Endothelial cell of umbilical vein (primary cell): ENCODE data around the gene NCS1. TPM values are rescaled to one million over a fixed set of nuclear protein-coding genes. Genes with fewer than 3 reads are reported as not detected.

ENCODE experiments used
- BruUV-seq: library from RNA; stranded (reverse); fragments of 400-500 nt; replicated peaks from 2 replicates; lab custom pipeline; 2021; lab: Mats Ljungman, UMichigan
- CTCF ChIA-PET: fragments of 300-600, 350-600 bp; sonication (Branson Sonifier 250); formaldehyde crosslinking; loops from one replicate; lab custom pipeline; 2021; ENCODE audit warnings: antibody characterized with exemption, inconsistent platforms; lab: Charles Lee
- POLR2A ChIA-PET: fragments of 300-600, 350-600 bp; sonication (Branson Sonifier 250); formaldehyde crosslinking; loops from one replicate; lab custom pipeline; 2021; ENCODE audit warnings: antibody characterized with exemption, inconsistent platforms; lab: Charles Lee
- DNase-seq: peaks from one replicate; pipeline ENCODE4 v3.0.0-alpha.2; 2011; ENCODE audit warnings: low read depth, low spot score
- FAIRE-seq: peaks from 2 replicates; lab custom pipeline; 2011; peaks lifted over from hg19 to GRCh38; lab: Jason Lieb, UNC
- H2AFZ ChIP-seq: 2 replicates; pipeline ENCODE4 v1.6.0; 2012; ENCODE audit warnings: low read depth, low read length, control low read depth, inconsistent platforms
- H3K27ac ChIP-seq: 2 replicates; pipeline ENCODE4 v1.5.1; 2011; ENCODE audit warnings: low read depth, mild to moderate bottlenecking, control low read depth, low read length, moderate library complexity; ENCODE audit not compliant: insufficient read depth
- H3K27me3 ChIP-seq, 2 experiments: 2 replicates each; pipeline versions ENCODE4 v1.6.0 to v1.6.1; 2011; ENCODE audit warnings: low read length in 2 of 2, mixed read lengths in 1 of 2; ENCODE audit not compliant: control insufficient read depth in 2 of 2, insufficient read depth in 2 of 2
- H3K36me3 ChIP-seq, 2 experiments: 2 replicates in 1 of 2; 3 replicates in 1 of 2; pipeline ENCODE4 v1.5.1; 2011; ENCODE audit warnings: low read length in 2 of 2, mild to moderate bottlenecking in 1 of 2, moderate library complexity in 1 of 2; ENCODE audit not compliant: control insufficient read depth in 2 of 2, insufficient read depth in 2 of 2; ENCODE audit errors: extremely low read depth in 1 of 2
- H3K4me1 ChIP-seq: 3 replicates; pipeline ENCODE4 v1.5.1; 2011; ENCODE audit warnings: mild to moderate bottlenecking, low read length; ENCODE audit not compliant: control insufficient read depth, insufficient read depth; ENCODE audit errors: extremely low read depth
- H3K4me2 ChIP-seq: 2 replicates; pipeline ENCODE4 v1.6.1; 2011; ENCODE audit warnings: low read length, control low read depth, mixed read lengths; ENCODE audit not compliant: insufficient read depth
- H3K4me3 ChIP-seq, 3 experiments: fragments of 200-600 bp in 1 of 3; sonication (generic), shearing (Covaris generic) in 1 of 3; replicated peaks in 1 of 3; 2 replicates each; pipeline ENCODE4 v1.5.1; 2011 to 2016; ENCODE audit warnings: control low read depth in 3 of 3, low read length in 3 of 3, mild to moderate bottlenecking in 2 of 3, inconsistent platforms in 1 of 3, low read depth in 1 of 3, moderate library complexity in 1 of 3; ENCODE audit not compliant: insufficient read depth in 1 of 3
- H3K79me2 ChIP-seq: 2 replicates; pipeline ENCODE4 v1.6.0; 2012; ENCODE audit warnings: low read length, inconsistent platforms; ENCODE audit not compliant: control insufficient read depth, insufficient read depth
- H3K9ac ChIP-seq: replicated peaks from 2 replicates; pipeline ENCODE3; 2011; ENCODE audit warnings: low read length, control low read depth; ENCODE audit not compliant: insufficient read depth; ENCODE audit errors: extremely low read depth
- H3K9me1 ChIP-seq: replicated peaks from 3 replicates; pipeline ENCODE4 v1.6.0; 2011; ENCODE audit warnings: mild to moderate bottlenecking, low read length; ENCODE audit not compliant: control insufficient read depth, insufficient read depth; ENCODE audit errors: extremely low read depth
- H3K9me3 ChIP-seq: replicated peaks from 2 replicates; pipeline ENCODE4 v1.5.1; 2012; ENCODE audit warnings: low read length, inconsistent platforms; ENCODE audit not compliant: control insufficient read depth, insufficient read depth
- H4K20me1 ChIP-seq: replicated peaks from 2 replicates; pipeline ENCODE3; 2011; ENCODE audit warnings: mild to moderate bottlenecking, low read length; ENCODE audit not compliant: control insufficient read depth, insufficient read depth; ENCODE audit errors: extremely low read depth
- EZH2 ChIP-seq: IDR thresholded peaks from 2 replicates; pipeline ENCODE4 v1.6.1; 2012; ENCODE audit warnings: borderline replicate concordance, low read depth, mild to moderate bottlenecking, moderate library complexity, low read length, inconsistent platforms; ENCODE audit not compliant: severe bottlenecking
- FOS ChIP-seq: IDR thresholded peaks from 2 replicates; pipeline ENCODE4 v1.6.1; 2011; ENCODE audit warnings: mild to moderate bottlenecking, low read length, moderate library complexity, borderline replicate concordance; ENCODE audit not compliant: insufficient read depth
- GATA2 ChIP-seq: IDR thresholded peaks from 2 replicates; pipeline ENCODE4 v1.7.0; 2011; ENCODE audit warnings: low read depth, mild to moderate bottlenecking, moderate library complexity, mixed read lengths, low read length; ENCODE audit not compliant: insufficient read length, insufficient read depth
- JUN ChIP-seq: IDR thresholded peaks from 2 replicates; pipeline ENCODE4 v1.6.1; 2011; ENCODE audit warnings: borderline replicate concordance, low read depth; ENCODE audit not compliant: insufficient read length, insufficient read depth
- MYC ChIP-seq: IDR thresholded peaks from one replicate; pipeline ENCODE4 v1.6.1; 2011; ENCODE audit warnings: mild to moderate bottlenecking, low read depth, low read length
- POLR2A ChIP-seq: IDR thresholded peaks from 2 replicates; pipeline ENCODE4 v1.6.1; 2012; ENCODE audit warnings: low read depth, mild to moderate bottlenecking, control low read depth, low read length
- POLR2AphosphoS5 ChIP-seq: IDR thresholded peaks from 2 replicates; pipeline ENCODE4 v1.6.1; 2012; ENCODE audit warnings: low read depth, mild to moderate bottlenecking, control low read depth, low read length, moderate library complexity; ENCODE audit not compliant: insufficient read depth
- dilution Hi-C: fragments of 300-500 bp; cut with MboI; formaldehyde crosslinking; loops from one replicate; pipeline ENCODE4 v1.15.0; 2019; ENCODE audit warnings: low sequenced_read_pairs; ENCODE audit not compliant: extremely low pct_ligation_motif_present
- intact Hi-C: fragments of 100-400 bp; cut with micrococcal nuclease; formaldehyde crosslinking; loops from one replicate; pipeline ENCODE4 v1.10.0; 2022
- polyA plus RNA-seq, 4 experiments: library from polyadenylated mRNA; depleted of rRNA in 3 of 4; stranded (reverse) in 3 of 4; unstranded in 1 of 4; fragments of >200 nt; gene quantifications; 2 replicates each; pipeline versions ENCODE4 v1.2.1 to v1.2.3, GENCODE V29; 2011 to 2012; ENCODE audit warnings: missing spikeins in 1 of 4
- total RNA-seq: library from RNA; stranded (reverse); gene quantifications from 2 replicates; pipeline ENCODE4 v1.2.3, GENCODE V29; 2021
- TF ChIP-seq, protein P1 (sequence below): IDR thresholded peaks from 2 replicates; pipeline ENCODE4 v1.6.1; 2011; ENCODE audit not compliant: insufficient read depth, insufficient read length
- TF ChIP-seq, protein P2 (sequence below), 2 donors: IDR thresholded peaks; 1 replicate in 1 of 2; 2 replicates in 1 of 2; pipeline ENCODE4 v1.5.1; 2011; ENCODE audit warnings: low read length in 2 of 2, mild to moderate bottlenecking in 2 of 2, moderate library complexity in 2 of 2, control low read depth in 1 of 2, inconsistent platforms in 1 of 2, low read depth in 1 of 2; ENCODE audit not compliant: insufficient read depth in 1 of 2; ENCODE audit errors: extremely low read depth in 1 of 2

NCS1 gene
- total and polyA plus RNA-seq, 2 donors (not counting 3 experiments of a cell fraction or from before 2014, with no cell fraction given), result 53.6 to 77.4 TPM

DNA sequence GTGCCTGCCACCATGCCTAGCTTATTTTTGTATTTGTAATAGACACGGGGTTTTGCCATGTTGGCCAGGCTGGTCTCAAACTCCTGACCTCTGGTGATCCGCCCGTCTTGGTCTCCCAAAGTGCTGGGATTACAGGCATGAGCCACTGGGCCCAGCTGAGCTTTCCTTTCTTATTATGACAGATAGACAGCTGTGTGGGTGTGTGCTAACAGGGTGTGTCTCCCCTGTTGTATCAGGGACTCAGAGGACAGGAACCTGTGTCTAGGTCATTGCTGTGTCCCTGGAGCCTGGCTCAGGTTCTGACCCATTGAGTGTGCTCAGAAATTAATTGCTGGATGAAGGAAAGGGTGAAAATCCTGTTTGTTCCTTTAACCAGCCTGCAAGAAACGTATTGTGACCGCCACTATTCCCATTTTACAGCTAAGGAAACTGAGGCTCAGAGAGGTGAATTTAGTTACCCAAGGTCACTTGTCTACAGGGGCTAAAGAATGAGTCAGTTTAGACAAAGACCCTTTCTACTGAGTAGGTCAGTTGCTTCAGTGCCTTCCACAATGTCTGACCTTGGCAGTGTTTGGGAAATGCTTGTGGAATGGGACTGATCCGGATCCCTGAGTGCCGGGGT, 16.8 kb downstream of the NCS1 start:
- no peaks in the 10 kb centered on the region for H4K20me1 ChIP-seq
- H3K9ac ChIP-seq, result no peak overlapping the region
- CTCF ChIA-PET, result no interaction called here
- no peaks in the 10 kb centered on the region for H3K9me3 ChIP-seq
- H3K4me2 ChIP-seq, result no peak overlapping the region
- no peak for TF ChIP-seq FOS
- no peaks in the 10 kb centered on the region for H3K4me1 ChIP-seq
- FAIRE-seq (no peak), DNase-seq (no peak)
- intact Hi-C loops (no loop called here), dilution Hi-C loops (no loop called here)
- H3K9me1 ChIP-seq, result no peaks in the 10 kb centered on the region
- H3K36me3 ChIP-seq, result no peaks in the 10 kb centered on the region
- H3K27me3 ChIP-seq, result no peaks in the 10 kb centered on the region
- no peak overlapping the region for H2AFZ ChIP-seq
- peaks cover 79% of the 10 kb centered on the region for H3K79me2 ChIP-seq
- POLR2A ChIA-PET, result no interaction called here
- no peak overlapping the region for H3K27ac ChIP-seq
- BruUV-seq, result no TSS peak
- no peak overlapping the region for H3K4me3 ChIP-seq

DNA sequence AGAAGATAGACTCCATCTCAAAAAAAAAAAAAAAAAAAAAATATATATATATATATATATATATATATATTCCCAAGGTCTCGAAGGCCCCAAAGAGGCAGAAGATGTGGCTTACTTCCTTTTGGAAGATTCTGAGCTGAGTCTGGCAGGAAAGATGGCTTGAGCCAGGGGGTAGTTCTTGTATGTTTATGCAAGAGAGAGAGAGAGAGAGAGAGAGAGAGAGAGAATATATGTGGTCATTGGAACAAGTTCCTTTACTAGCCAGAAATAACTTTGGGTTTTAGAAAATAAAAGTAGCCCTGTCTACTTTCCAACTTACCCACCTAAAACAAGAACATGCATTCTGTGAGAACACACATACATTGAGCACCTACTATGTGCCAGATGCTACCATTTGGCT, 17.6 kb downstream of the NCS1 start:
- POLR2A ChIA-PET, result no interaction called here

More for the DNA sequence above, 17.6 kb downstream of the NCS1 start:
- dilution Hi-C loops, result no loop called here
- H3K9ac ChIP-seq, result no peak overlapping the region
- CTCF ChIA-PET, result no interaction called here
- H3K4me3 ChIP-seq, result no peak overlapping the region
- no peaks in the 10 kb centered on the region for H3K36me3 ChIP-seq
- DNase-seq, result no peak
- no peak overlapping the region for H3K4me2 ChIP-seq
- H3K4me1 ChIP-seq, result no peaks in the 10 kb centered on the region
- peaks cover 81% of the 10 kb centered on the region for H3K79me2 ChIP-seq
- BruUV-seq, result no TSS peak
- peak; percentile 4 for FAIRE-seq
- H4K20me1 ChIP-seq, result no peaks in the 10 kb centered on the region
- no peak overlapping the region for H3K27ac ChIP-seq
- no peaks in the 10 kb centered on the region for H3K9me1 ChIP-seq
- H2AFZ ChIP-seq, result no peak overlapping the region
- TF ChIP-seq EZH2 (no peak), POLR2AphosphoS5 (no peak), POLR2A (no peak), FOS (no peak), JUN (no peak), GATA2 (no peak), MYC (no peak)
- TF ChIP-seq, protein P1, sequence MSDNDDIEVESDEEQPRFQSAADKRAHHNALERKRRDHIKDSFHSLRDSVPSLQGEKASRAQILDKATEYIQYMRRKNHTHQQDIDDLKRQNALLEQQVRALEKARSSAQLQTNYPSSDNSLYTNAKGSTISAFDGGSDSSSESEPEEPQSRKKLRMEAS, result no peak
- TF ChIP-seq, protein P2, sequence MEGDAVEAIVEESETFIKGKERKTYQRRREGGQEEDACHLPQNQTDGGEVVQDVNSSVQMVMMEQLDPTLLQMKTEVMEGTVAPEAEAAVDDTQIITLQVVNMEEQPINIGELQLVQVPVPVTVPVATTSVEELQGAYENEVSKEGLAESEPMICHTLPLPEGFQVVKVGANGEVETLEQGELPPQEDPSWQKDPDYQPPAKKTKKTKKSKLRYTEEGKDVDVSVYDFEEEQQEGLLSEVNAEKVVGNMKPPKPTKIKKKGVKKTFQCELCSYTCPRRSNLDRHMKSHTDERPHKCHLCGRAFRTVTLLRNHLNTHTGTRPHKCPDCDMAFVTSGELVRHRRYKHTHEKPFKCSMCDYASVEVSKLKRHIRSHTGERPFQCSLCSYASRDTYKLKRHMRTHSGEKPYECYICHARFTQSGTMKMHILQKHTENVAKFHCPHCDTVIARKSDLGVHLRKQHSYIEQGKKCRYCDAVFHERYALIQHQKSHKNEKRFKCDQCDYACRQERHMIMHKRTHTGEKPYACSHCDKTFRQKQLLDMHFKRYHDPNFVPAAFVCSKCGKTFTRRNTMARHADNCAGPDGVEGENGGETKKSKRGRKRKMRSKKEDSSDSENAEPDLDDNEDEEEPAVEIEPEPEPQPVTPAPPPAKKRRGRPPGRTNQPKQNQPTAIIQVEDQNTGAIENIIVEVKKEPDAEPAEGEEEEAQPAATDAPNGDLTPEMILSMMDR (IDR thresholded peaks at IDR 0.05; ENCODE audit: extremely low read depth in 1 of 2, insufficient read depth in 1 of 2, low read depth in 1 of 2, low read length in 2 of 2), result no peak
- intact Hi-C loops, result no loop called here
- H3K27me3 ChIP-seq, result no peaks in the 10 kb centered on the region
- no peaks in the 10 kb centered on the region for H3K9me3 ChIP-seq
